Measurements from ENCODE around the gene INSRR. TPM values are rescaled to one million over a fixed set of nuclear protein-coding genes. Genes with fewer than 3 reads are reported as not detected.

INSRR gene
- total RNA-seq, 1 donor from 2014 or later = not detected

Other genes starting within 250 kb of the INSRR start
- not detected for gene HAPLN2, start 239.7 kb downstream of the INSRR start, total RNA-seq
- gene BCAN, start 217.0 kb downstream of the INSRR start, total RNA-seq = not detected
- 1.4 TPM for gene NES, start 181.7 kb downstream of the INSRR start, total RNA-seq
- gene CRABP2, start 153.5 kb downstream of the INSRR start, total RNA-seq = 0.33 TPM
- 26.8 TPM for gene METTL25B, start 130.6 kb downstream of the INSRR start, total RNA-seq
- gene ISG20L2, start 130.4 kb downstream of the INSRR start, total RNA-seq = 10.8 TPM
- 68.7 TPM for gene MRPL24, start 118.0 kb downstream of the INSRR start, total RNA-seq
- 153 TPM for gene HDGF, start 107.4 kb downstream of the INSRR start, total RNA-seq
- 19.3 TPM for gene PRCC, start 91.6 kb downstream of the INSRR start, total RNA-seq
- 0.78 TPM for gene SH2D2A, start 42.3 kb downstream of the INSRR start, total RNA-seq
- gene NTRK1, start 1.7 kb upstream of the INSRR start, total RNA-seq = not detected
- gene PEAR1, start 34.6 kb upstream of the INSRR start, total RNA-seq = 4.5 TPM
- not detected for gene LRRC71, start 61.5 kb upstream of the INSRR start, total RNA-seq
- 12.3 TPM for gene ARHGEF11, start 186.6 kb upstream of the INSRR start, total RNA-seq
- not detected for gene ETV3L, start 240.7 kb upstream of the INSRR start, total RNA-seq